ENCODE data around the gene LTBP2.

- TF ChIP-seq POLR2A (IDR thresholded peaks at IDR 0.05; ENCODE audit: control extremely low read depth in 1 of 2, low read depth in 2 of 2, low read length in 2 of 2), result no peak
- TF ChIP-seq CTCF (IDR thresholded peaks at IDR 0.05; ENCODE audit: control extremely low read depth in 1 of 3, insufficient read depth in 1 of 3, low read depth in 1 of 3, low read length in 3 of 3), result no peak
- TF ChIP-seq BACH1 (IDR thresholded peaks at IDR 0.05; ENCODE audit: low read length), result no peak
- no peak for TF ChIP-seq GTF2F1 (IDR thresholded peaks at IDR 0.05; ENCODE audit: borderline replicate concordance, low read depth, low read length)
- no peak for TF ChIP-seq JUN (IDR thresholded peaks at IDR 0.05; ENCODE audit: low read depth, low read length)
- TF ChIP-seq RBBP5 (IDR thresholded peaks at IDR 0.05; ENCODE audit: borderline replicate concordance, low read depth, low read length), result no peak
- no peak for TF ChIP-seq MAFK (IDR thresholded peaks at IDR 0.05; ENCODE audit: low read depth, low read length)
- TF ChIP-seq RXRA (IDR thresholded peaks at IDR 0.05; ENCODE audit: insufficient read depth, low read depth, low read length), result no peak
- TF ChIP-seq MAX (IDR thresholded peaks at IDR 0.05), result no peak
- no peak for TF ChIP-seq EZH2 (IDR thresholded peaks at IDR 0.05; ENCODE audit: low read depth, low read length, severe bottlenecking)
- TF ChIP-seq ZNF274 (IDR thresholded peaks at IDR 0.05; ENCODE audit: borderline replicate concordance, extremely low read depth, low read length), result no peak
- TF ChIP-seq RAD21 (IDR thresholded peaks at IDR 0.05 in 1 of 2, conservative IDR thresholded peaks at IDR 0.05 in 1 of 2; ENCODE audit: low read depth in 2 of 2, low read length in 2 of 2), result no peak
- no peak for TF ChIP-seq GABPA (IDR thresholded peaks at IDR 0.05; ENCODE audit: borderline replicate concordance, insufficient read depth, low read length)
Observed at GRCh38 chr14:74548881-74549280, 63.2 kb downstream of the LTBP2 start.

Data from H1 (cell line).